Astrocyte (in vitro differentiated cells and primary cell): Measurements from ENCODE around the gene KIF1C.

ENCODE experiments used
- CTCF ChIP-seq: IDR thresholded peaks from 2 replicates; pipeline ENCODE4 v1.5.1; 2011; ENCODE audit warnings: low read depth, mild to moderate bottlenecking, inconsistent platforms, low read length, moderate library complexity; ENCODE audit not compliant: insufficient read depth
- EZH2 ChIP-seq: IDR thresholded peaks from 2 replicates; pipeline ENCODE4 v1.6.1; 2012; ENCODE audit warnings: mild to moderate bottlenecking, low read length, inconsistent platforms; ENCODE audit not compliant: insufficient read depth

- TF ChIP-seq CTCF (no peak), EZH2 (no peak)
Measured at GRCh38 chr17:4948931-4949320, 48.8 kb upstream of the KIF1C start.
